ENCODE results near the gene SLC44A2.

The SLC44A2 gene

DNA sequence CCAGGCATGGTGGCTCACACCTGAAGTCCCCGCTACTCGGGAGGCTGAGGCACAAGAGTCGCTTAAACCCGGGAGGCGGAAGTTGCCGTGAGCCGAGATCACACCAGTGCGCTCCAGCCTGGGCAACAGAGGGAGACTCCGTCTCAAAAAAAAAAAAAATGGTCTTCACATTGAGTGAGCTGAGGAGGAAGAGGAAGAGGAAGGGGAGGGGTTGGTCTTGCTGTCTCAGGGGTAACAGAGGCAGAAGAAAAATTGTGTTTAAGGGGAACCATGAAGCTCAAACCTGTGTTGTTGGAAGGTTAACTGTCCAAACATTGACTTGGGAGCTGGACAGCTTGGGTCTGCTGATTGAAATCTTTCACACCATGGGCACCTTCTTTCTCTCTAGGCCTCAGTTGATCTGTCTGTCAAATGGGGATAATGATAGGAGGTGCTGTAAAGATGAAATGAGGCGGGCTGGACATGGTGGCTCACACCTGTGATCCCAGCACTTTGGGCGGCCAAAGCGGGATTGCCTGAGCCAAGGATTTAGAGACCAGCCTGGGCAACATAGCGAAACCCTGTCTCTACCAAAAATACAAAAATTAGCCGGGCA, 9.8 kb upstream of the SLC44A2 start:
- DNase-seq (ENCODE audit: low read depth in 2 of 2), result no peak

DNA sequence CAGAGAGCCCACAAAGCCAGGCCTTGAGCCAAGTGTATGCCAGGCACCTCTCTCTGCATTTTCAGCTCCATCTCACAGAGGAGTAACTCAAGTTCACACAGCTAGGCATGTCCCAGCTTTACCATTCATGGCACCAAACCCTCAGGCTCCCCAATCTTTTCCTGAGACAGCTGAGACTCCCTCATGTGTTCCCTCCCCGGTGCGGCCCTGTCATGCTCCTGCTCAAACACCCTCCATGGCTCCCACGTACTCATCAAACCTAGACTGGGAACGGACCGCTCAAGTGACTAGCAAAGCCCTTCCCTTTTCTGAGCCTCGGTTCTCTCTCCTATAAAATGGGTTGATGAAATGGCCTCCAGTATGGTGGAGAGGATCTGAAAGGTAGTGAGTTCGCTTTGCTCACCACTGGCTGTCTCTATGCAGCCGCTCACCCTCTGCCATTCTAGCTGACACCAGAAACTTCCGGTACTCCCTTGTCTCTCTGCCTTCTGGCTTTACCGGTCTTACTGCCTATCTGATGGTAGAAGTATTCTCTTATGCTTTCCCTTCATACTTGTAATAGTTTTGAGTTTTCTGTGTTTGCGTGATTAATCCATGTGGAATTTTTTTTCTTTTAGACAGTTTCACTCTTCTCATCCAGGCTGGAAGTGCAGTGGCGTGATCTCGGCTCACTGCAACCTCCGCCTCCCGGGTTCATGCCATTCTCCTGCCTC, 7.8 kb upstream of the SLC44A2 start:
- no peak for DNase-seq (ENCODE audit: low read depth in 2 of 2)

DNA sequence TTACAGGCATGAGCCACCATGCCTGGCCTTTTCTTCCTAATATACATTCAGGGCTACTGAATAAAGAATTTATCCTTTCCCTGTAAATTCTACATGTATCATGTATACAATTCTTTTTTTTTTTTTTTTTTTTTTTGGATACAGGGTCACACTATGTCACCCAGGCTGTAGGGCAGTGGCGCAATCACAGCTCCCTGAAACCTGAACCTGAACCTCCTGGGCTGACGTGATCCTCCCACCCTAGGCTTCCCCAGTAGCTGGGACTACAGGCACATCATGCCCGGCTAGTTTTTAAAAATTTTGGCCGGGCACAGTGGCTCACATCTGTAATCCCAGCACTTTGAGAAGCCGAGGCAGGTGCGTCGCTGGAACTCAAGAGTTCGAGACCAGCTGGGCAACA, 6.5 kb upstream of the SLC44A2 start:
- no peak for DNase-seq (ENCODE audit: low read depth in 2 of 2)

DNA sequence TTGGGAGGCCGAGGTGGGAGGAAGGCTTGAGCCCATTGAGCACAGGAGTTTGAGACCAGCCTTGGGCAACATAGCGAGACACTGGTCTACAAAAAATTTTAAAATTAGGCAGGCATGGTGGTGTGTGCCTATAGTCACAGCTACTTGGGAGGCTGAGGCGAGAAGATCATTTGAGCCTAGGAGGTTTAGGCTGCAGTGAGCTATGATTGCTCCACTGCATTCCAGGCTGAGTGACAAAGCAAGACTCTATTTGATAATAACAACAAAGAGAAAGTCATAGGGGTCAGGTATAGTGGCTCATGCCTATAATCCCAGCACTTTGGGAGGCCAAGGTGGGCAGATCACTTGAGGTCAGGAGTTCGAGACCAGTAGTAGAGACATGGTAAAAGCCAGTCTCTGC, 4.6 kb upstream of the SLC44A2 start:
- DNase-seq (ENCODE audit: low read depth in 2 of 2), result no peak

DNA sequence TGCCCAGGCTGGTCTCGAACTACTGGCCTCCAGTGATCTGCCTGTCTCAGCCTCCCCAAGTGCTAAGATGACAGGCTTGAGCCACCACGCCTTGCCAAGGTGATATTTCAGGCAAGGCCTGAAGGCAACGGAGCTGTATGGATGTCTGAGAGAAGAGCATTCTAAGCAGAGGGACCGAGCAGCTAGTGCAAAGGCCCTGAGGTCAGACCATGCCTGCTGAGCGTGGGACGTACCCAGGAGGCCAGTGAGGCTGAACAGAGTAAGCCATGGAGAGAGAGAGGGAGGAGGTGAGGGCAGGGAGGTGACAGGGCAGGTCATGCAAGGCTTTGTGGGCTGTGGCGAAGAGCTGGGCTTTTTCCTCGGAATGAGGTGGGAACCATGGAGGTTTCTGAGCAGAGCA, 3.4 kb upstream of the SLC44A2 start:
- DNase-seq (ENCODE audit: low read depth in 2 of 2), result no peak

DNA sequence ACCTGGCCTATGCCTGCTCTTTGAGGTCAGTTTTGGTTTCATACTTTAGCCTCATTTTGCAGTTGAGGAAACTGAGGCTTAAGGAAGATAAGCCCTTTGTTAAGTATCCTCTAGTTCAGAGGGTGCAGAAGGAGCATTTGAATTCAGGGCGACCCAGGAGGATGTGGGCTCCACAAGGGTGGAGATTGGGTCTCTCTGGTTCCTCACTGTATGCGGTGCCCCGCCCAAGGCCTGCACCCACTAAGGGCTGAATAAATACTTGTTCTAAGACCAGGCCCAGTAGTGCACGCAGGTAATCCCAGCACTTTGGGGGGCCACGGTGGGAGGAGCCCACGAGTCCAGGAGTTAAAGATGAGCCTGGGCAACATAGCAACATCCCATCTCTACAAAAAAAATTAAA, 768 bp upstream of the SLC44A2 start:
- no peak for DNase-seq (ENCODE audit: low read depth in 2 of 2)

DNA sequence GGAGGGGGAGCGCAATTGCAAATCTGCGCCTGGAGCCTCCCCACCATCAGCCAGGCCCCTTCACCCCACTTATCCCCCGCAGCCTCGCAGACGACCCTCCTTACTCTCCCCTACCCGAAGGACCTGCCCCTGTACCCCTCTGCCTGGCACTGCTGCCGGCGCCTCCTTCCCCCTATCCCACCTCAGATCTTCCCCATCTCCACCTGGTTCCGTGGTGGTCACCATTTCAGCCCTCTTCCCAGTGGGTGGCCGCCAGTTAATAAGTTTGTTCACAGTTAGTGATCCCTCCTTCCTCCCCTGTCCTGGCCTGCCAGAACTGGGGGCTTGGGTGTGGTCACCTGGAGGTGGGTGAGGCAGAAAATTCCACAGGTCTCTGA, 397 bp downstream of the SLC44A2 start:
- DNase-seq (ENCODE audit: low read depth in 2 of 2), result no peak

DNA sequence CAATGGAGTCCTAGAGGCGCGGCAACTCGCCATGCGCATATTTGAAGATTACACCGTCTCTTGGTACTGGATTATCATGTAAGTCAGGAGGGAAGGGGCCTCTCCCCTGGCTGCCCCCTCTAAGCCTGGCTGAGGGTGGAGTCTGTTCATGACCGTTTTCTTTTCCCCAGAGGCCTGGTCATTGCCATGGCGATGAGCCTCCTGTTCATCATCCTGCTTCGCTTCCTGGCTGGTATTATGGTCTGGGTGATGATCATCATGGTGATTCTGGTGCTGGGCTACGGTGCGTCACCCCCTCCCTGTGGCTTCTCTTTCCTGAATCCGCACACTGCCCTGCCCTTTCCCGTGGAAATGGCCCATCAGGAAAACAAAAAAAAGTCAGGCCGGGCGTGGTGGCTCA, 6.5 kb downstream of the SLC44A2 start:
- no peak for DNase-seq (ENCODE audit: low read depth in 2 of 2)

DNA sequence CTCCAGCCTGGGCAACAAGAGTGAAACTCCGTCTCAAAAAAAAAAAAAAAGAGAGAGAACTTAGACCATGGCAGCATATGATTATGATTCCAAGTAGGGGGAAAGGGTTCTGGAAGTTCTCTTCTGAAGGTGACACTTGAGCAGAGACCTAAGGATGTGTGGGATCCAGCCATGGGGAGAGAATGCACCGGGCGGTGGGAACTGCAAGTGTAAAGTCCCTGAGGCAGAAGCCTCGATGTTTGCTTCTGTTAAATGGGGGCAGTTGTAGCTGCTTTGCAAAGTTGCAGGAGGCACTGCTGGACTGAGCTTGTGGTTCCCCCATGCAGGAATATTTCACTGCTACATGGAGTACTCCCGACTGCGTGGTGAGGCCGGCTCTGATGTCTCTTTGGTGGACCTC, 9.1 kb downstream of the SLC44A2 start:
- no peak for DNase-seq (ENCODE audit: low read depth in 2 of 2)

DNA sequence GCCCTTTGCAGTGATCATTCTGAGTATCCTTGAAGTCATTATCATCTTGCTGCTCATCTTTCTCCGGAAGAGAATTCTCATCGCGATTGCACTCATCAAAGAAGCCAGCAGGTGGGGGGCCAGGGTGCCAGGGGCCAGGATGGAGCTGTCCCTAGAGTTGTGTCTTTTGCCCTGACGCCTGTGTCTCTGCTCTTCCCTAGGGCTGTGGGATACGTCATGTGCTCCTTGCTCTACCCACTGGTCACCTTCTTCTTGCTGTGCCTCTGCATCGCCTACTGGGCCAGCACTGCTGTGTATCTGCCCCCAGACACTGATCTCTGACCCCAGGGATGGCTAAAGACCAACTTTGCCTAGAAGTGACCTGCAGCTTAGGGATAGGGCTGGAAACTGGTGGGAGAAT, 9.6 kb downstream of the SLC44A2 start:
- DNase-seq (ENCODE audit: low read depth in 2 of 2), result no peak

DNA sequence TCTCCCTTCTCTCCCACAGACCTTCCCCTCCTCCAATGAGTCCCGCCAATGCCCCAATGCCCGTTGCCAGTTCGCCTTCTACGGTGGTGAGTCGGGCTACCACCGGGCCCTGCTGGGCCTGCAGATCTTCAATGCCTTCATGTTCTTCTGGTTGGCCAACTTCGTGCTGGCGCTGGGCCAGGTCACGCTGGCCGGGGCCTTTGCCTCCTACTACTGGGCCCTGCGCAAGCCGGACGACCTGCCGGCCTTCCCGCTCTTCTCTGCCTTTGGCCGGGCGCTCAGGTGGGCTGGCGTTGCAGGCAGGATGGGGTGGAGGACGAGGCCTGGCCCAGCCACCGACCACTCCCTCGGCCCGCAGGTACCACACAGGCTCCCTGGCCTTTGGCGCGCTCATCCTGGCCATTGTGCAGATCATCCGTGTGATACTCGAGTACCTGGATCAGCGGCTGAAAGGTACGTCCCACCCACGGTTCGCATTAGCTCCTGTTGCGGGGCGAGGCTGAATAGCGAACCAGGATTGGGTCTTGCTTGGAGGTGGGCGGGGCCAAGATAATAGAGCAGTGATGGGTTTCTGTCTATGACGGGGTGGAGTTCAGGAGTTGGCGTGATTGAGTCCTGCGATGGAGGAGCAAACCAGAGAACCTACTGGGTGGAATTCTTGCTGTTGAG, 11.1 kb downstream of the SLC44A2 start:
- DNase-seq (ENCODE audit: low read depth in 2 of 2), result no peak

DNA sequence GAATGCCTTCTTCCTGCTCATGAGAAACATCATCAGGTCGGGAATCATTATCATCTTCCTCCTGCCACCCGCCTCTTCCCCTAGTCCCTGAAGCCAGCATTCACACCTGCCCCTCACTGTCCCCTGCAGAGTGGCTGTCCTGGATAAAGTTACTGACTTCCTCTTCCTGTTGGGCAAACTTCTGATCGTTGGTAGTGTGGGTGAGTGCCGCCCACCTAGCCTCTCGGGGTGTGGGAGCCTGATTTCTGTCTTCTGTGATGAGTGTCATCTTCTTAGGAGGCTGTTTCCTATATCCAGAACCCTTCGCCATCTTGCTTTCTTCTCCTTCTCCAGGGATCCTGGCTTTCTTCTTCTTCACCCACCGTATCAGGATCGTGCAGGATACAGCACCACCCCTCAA, 12.5 kb downstream of the SLC44A2 start:
- no peak for DNase-seq (ENCODE audit: low read depth in 2 of 2)

DNA sequence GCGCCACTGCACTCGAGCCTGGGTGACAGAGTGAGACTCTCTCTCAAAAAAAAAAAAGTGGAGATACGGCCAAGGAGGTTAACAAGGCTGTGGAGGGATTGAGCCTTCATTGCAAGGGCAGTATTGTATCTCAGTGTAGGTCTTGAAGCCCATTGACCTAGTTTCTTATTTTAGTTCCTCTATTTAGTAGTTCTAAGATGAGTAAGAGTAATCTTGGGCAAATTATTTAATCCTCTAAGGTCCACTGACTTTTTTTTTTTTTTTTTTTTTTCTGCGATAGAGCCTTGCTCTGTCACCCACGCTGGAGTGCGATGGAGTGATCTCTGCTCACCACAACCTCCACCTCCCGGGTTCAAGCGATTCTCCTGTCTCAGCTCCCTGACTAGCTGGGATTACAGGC, 14.5 kb downstream of the SLC44A2 start:
- DNase-seq (ENCODE audit: low read depth in 2 of 2), result no peak

DNA sequence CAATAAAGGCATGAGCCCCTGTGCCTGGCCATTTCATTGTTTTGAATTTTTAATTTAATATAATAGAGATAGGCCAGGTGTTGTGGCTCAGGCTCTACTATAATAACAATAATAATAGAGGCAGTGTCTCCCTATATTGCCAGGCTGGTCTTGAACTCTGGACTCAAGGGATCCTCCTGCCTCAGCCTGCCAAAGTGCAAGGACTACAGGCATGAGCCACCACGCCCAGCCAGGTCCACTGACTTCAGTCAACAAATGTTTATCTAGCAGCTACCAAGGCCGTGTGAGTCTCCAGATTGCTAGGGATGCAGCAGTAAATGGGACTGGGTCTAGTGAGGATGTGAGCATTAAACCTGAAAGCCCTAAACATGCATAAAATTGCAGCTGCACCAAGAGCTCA, 15.0 kb downstream of the SLC44A2 start:
- DNase-seq (ENCODE audit: low read depth in 2 of 2), result no peak

DNA sequence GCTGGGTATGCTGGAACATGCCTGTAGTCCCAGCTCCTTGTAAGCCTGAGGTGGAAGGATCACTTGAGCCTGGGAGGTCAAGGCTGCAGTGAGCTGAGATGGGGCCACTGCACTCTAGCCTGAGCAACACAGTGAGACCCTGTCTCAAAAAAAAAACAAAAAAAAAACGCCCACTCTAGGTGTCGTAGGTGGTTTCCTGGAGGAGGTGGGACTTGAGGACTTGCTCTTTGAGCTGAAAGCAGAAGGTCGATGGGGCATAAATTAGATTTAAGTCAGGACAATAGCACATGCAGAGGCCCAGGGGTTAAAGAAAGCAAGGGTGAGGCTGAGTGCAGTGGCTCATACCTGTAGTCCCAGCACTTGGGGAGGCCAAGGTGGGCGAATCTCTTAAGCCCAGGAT, 15.9 kb downstream of the SLC44A2 start:
- DNase-seq (ENCODE audit: low read depth in 2 of 2), result no peak

DNA sequence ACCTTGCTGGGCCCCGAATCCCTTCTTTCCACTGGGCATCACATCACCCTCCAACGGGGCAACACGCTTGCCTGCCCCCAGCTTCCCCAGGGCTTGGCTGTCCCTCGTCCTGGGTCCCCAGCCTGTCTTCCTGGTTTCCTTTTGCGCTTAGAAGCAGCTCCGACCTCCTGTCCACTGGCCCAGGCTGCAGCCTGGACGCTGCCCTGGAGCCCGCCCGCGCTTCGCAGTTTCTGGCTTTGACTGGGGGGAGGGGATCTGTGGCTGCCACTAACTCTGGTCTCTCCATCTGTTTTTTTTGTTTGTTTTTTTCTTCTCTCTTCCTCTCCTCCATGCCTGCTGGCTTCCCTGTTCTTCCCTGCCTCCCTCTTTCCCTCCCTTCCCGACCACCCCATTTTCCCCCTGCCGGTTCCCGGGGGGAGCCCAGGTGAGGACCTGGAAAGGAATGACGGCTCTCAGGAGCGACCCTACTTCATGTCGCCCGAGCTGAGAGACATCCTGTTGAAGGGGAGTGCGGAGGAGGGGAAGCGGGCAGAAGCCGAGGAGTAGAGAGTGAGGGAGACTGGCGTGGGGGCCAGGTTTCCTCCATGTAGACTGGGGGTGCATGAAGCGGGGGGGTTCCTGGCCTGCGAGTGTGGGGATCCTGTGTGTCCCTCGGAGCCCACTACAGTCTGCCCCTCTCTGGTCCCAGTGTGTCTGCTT, 17.3 kb downstream of the SLC44A2 start:
- no peak for DNase-seq (ENCODE audit: low read depth in 2 of 2)

DNA sequence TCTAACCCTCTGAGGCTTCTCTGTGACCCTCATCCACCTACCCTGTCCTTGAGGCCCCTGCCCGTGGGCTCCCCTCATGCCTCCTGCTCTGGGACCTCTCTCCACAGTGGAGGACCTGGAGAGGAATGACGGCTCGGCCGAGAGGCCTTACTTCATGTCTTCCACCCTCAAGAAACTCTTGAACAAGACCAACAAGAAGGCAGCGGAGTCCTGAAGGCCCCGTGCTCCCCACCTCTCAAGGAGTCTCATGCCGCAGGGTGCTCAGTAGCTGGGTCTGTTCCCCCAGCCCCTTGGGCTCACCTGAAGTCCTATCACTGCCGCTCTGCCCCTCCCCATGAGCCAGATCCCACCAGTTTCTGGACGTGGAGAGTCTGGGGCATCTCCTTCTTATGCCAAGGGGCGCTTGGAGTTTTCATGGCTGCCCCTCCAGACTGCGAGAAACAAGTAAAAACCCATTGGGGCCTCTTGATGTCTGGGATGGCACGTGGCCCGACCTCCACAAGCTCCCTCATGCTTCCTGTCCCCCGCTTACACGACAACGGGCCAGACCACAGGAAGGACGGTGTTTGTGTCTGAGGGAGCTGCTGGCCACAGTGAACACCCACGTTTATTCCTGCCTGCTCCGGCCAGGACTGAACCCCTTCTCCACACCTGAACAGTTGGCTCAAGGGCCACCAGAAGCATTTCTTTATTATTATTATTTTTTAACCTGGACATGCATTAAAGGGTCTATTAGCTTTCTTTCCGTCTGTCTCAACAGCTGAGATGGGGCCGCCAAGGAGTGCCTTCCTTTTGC, 18.0 kb downstream of the SLC44A2 start:
- DNase-seq (ENCODE audit: low read depth in 2 of 2), result no peak

DNA sequence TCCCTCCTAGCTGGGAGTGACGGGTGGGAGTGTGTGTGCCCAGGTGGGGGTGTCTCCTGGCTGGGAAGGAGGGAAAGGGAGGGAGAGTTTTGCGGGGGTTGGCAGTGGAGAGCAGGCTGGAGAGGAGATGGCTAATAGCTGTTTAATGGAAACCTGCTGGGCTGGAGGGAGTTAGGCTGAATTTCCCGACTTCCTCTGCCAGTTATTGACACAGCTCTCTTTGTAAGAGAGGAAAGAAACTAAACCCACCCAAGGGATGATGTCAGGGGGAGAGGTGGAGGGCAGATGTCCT, 18.6 kb downstream of the SLC44A2 start:
- DNase-seq (ENCODE audit: low read depth in 2 of 2), result no peak

DNA sequence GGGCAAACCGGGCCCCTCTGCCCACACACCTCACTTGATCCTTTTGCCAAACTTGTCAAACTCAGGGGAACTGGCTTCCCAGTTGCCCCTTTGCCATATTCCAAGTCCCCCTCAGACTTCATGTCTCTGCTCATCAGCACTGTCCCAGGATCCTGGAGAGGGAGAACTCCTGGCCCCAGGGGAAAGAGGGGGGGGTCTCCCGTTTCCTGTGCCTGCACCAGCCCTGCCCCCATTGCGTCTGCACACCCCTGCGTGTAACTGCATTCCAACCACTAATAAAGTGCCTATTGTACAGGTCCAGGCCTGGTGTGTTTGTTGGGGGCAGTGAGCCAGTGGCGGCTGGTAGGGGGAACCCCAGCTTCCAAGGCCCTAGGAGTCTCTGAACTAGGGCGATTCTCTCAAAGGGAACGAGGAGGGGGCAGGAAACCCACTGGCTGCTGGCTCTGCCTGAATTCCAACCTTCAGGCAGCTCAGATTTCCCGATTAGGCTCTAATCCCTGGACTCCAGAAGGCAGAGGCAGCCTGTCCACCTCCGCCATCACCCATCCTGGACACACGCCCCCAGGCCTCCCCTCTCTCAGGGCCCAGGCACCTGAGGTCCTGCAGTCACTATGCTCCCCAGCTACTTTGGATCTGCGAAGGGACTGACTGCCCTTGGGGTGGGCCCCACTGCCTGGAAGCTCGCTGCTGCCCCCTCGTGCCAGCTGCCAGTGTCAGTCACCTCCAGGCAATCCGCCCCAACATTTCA, 19.1 kb downstream of the SLC44A2 start:
- peak; percentile 62 to 69 for DNase-seq (ENCODE audit: low read depth in 2 of 2)

DNA sequence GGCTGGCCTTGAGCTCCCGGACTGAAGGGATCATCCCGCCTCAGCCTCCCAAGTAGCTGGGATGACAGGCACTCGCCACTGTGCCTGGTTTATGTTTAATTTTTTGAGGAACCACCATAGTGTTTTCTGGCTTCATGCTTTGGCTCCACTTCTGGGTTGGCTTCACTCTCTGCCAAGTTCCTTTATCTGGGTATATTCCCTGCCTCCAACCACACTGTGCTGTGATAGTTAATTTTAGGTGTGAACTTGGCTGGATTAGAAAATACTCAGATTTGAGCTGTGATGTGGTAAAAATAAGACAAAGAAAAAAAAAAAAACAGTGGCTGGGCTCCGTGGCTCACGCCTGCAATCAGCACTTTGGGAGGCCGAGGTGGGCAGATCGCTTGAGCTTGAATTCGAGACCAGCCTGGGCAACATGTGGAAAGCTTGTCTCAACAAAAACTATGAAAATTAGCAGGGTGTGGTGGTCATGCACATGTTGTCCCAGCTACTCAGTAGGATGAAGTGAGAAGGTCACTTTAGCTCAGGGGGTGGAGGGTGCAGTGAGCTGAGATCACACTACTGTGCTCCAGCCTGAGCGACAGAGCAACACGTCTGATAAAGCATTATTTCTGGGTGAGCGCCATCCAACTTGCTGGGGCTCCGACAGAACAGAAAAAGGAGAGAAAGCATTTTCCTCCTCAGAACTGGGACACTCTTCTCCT, 21.3 kb downstream of the SLC44A2 start:
- DNase-seq (ENCODE audit: low read depth in 2 of 2), result no peak

DNA sequence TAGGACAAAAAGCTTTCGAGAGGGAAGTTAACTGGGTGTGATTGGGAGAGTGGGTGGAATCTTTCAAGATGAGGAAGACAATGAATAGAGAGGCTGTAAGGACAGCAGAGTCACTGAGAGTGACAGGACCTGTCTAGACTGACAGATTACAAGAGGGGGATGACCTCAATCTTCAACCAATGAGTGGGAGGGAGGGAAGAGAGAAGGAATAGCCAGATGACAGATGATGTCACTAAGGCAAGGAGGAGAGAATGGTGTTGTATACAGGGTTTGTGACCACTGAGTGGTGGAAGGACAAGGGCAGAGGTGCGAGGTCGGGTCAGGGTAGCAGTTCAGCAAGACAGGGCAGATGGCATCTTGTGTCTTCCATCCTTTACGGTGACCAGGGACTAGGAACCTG, 23.0 kb downstream of the SLC44A2 start:
- no peak for DNase-seq (ENCODE audit: low read depth in 2 of 2)
